GM19372 (cell line): ENCODE measurements around the gene USP6.
"Not testable (repeated sequence)": the region's sequence is repeated elsewhere in the genome, so short reads cannot be mapped to it uniquely, and the experiment has no call there.

Source experiments
- ATAC-seq: cut with Tn5 transposase; IDR thresholded peaks from one replicate; pipeline ENCODE4 v1.9.1; 2021; ENCODE audit warnings: mild to moderate bottlenecking, low read depth, moderate library complexity; ENCODE audit not compliant: unreplicated experiment

Gene USP6

DNA sequence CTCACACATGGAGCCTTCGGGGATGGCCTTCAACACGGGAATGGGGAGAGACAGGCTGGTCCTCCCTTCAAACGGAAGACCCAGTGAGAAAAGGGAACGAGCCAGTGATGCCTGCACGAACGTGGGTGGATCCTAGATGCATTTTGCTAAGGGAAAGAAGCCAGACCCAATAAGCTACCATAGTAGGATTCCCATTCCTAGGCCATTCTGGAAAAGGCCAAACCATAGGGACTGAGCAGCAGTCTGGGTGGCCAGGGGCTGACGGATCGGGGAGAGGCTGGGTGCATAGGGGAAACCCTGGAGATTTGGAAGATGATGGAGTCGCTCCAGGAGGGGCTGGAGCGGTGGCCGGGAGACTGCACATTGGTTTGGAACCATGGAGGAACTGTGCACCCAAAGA, 18.7 kb downstream of the USP6 start:
- not testable (repeated sequence) for ATAC-seq

DNA sequence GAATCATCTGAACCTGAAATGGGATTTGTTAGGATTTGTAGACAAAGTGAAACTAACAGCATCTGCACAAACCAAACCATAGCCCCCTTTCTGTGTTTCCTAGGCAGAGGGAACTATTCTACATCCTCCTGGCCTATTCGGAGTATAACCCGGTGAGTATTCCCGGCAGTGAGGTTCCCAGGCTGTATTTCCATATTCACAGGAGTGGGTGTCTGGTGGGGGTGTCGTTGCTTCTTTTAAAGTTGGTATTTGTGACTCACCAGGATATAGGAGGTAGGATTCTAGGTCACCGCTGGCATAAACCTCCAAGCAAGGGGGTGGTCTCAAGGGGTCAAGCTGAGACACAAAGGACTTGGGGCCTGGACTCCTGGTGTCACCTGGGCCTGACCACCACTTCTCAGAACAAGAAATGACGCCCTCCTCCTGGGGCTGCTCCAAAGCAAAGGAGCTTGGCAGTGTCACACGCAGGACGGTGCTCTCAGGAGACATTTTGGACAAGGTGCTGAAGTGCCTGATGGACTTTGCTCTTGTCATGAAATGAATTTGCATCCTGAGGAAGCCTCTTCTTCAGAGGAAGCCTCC, 19.4 kb downstream of the USP6 start:
- not testable (repeated sequence) for ATAC-seq

DNA sequence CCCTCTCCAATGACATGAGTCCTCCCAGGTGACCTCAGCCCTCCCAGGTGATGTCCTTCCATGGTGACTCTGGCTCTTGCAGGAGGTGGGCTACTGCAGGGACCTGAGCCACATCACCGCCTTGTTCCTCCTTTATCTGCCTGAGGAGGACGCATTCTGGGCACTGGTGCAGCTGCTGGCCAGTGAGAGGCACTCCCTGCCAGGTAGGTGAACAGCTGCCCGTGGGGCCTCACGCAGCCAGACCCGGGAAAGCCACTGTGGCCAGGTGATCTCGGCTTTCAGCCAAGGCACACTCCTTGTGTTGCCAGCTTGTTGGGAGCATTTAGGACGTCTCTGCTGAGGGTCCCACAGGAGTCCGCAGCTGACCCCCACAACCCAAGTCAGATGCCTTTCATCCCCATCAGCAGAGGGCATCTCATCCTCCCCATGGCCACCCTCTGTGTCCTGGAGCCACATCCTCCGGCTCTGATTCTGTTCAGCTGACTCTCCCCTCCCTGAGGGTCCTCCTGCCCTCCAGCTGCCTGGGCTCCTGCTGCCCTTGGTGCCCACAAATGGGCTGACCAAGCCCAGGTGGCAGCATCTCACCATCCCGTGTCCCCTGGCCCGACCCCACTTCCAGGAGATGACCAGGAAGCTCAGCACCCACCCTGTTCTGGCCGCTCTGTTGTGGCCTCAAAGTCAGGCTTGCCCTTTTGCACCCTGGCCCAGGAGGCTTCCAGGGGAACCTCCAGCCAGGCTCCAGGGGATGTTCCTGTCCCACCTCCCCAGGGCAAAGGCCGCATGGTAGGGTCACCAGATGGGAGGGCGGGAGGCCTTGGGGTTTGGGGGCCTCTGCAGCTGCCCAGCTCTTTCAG, 20.1 kb downstream of the USP6 start:
- no peak for ATAC-seq

DNA sequence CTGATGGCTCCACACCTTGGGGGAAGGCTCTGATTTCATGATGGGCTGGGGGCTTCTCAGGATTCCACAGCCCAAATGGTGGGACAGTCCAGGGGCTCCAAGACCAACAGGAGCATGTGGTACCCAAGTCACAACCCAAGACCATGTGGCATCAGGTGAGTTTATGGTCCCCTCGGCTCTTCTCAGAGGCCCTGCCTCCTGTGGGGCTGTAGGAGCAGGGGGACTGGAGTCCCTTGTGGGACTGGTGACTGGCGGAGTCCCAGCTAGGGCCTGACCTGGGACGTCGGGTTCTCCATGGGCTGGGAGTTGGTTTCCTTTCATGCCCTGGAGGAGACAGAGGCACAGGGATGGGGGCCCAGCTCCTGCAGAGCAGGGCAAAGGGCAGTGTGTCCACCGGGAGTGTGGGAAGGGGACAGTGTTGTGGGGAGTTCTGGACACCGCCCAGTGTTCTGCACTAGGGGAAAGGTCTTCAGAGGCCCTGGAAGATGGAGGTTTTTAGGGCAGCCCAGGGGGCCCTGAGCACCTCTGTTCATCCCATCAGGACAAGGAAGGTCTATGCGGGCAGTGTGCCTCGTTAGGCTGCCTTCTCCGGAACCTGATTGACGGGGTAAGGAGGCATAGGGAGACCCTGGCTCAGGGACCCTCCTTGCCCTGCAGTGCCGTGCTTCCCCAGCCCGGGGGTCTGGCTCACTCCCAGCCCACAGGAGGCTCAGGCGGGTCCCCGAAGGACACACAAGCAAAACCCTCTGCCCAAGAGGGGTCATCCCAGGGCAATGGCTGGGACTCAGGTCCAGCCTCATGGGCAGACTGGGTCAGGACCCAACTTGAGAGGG, 21.0 kb downstream of the USP6 start:
- ATAC-seq: not testable (repeated sequence)

DNA sequence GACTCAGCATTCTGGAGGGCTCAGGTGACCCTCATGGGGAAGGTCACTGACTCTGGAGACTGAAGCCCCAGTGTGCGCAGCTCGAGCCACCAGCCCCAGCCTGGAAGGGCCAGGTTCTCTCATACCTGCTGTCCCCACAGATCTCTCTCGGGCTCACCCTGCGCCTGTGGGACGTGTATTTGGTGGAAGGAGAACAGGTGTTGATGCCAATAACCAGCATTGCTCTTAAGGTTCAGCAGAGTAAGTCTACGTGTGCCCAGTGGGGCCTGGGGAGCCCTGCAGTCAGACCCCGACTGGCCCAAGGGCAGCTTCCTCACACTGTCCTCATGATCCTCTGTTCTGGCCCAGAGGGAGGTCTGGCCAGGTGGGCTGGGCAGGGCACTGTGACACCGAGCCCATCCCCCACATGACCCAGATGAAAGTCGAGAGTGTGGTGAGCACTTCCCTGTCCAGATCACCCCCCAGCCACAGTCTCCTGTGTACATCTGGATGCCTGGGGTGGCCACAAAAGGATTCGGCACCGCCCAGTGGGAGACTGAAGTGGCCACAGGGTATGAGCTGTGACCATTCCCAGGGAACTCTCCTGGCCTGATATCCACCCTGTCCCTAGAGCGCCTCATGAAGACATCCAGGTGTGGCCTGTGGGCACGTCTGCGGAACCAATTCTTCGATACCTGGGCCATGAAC, 21.8 kb downstream of the USP6 start:
- not testable (repeated sequence) for ATAC-seq

DNA sequence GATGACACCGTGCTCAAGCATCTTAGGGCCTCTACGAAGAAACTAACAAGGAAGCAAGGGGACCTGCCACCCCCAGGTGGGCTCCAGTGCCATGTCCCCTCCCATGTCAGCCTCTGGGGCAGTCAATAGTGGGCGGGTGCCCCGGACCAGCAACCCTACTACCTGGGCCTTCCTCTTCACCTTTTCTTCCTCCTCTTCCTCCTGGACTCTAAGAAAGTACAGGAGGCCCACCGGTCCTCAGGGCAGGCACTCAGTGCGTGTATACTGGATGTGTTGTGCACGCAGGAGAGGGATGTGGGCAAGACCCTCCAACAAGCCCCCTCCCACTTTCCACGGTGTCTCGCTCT, 22.3 kb downstream of the USP6 start:
- not testable (repeated sequence) for ATAC-seq

DNA sequence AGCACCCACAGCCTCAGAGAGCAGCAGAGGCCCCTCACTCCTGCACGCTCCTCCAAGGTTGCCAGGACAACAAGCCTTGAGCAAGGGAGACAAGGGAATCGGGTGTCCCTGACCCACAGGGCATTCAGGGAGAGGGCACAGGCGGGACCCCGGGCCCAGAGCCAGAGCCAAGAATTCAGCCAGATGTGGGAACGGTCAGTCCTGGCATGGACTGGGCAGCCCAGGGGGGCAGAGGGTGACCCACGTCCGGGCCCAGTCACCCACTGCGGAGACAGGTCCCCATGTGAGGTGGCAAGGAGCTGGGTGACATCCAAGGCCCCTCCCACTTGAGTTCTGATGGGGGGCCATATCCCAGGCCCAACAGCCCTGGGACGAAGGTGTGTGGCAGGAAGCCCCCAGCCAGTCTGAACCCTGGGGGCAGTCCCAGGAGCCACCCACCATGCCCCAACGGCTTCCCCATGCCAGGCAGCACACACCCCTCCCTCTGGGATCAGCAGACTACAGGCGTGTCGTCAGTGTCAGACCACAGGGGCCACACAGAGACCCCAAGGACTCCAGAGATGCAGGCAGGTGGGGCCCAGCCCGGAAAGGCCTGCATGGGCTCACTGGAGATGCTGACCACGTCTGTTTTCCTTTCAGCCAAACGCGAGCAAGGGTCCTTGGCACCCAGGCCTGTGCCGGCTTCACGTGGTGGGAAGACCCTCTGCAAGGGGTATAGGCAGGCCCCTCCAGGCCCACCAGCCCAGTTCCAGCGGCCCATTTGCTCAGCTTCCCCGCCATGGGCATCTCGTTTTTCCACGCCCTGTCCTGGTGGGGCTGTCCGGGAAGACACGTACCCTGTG, 23.0 kb downstream of the USP6 start:
- no peak for ATAC-seq

DNA sequence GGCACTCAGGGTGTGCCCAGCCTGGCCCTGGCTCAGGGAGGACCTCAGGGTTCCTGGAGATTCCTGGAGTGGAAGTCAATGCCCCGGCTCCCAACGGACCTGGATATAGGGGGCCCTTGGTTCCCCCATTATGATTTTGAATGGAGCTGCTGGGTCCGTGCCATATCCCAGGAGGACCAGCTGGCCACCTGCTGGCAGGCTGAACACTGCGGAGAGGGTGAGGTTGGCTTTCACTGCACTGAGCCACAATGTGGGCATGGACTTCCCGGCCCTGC, 23.6 kb downstream of the USP6 start:
- ATAC-seq: no peak

DNA sequence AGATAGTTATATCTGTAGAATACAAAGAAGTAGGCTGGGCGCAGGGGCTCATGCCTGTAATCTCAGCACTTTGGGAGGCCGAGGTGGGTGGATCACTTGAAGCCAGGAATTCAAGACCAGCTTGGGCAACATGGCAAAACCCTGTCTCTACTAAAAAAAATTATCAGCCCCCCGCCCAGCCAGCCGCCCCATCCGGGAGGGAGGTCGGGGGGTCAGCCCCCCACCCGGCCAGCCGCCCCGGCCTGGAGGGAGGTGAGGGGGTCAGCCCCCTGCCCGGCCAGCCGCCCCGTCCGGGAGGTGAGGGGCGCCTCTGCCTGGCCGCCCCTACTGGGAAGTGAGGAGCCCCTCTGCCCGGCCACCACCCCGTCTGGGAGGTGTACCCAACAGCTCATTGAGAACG, 27.0 kb downstream of the USP6 start:
- not testable (repeated sequence) for ATAC-seq

DNA sequence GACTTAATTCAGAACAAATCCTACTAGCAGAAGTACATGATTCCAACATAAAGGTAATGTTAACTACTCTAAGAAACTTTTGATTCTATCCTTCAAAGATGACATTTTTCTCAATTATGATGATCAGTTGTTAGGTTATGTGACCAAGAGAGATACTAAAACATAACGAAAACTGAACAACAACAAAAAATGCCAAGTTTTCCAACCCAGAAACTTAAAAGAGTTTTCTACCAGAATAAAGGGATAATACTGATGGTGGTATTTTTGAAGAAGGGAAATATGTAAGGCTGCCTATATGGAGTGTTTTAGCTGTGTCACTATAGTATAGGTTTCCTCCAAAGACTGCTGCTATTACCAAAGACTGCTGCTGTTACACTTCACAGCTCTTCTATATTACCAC, 30.3 kb downstream of the USP6 start:
- not testable (repeated sequence) for ATAC-seq

DNA sequence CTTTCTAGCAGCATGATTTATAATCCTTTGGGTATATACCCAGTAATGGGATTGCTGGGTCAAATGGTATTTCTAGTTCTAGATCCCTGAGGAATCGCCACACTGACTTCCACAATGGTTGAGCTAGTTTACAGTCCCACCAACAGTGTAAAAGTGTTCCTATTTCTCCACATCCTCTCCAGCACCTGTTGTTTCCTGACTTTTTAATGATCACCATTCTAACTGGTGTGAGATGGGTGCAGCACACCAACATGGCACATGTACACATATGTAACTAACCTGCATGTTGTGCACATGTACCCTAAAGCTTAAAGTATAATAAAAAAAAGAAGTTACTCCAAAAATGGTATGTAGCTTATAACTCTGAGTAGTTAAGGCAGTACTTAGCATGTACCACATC, 44.9 kb downstream of the USP6 start:
- not testable (repeated sequence) for ATAC-seq

DNA sequence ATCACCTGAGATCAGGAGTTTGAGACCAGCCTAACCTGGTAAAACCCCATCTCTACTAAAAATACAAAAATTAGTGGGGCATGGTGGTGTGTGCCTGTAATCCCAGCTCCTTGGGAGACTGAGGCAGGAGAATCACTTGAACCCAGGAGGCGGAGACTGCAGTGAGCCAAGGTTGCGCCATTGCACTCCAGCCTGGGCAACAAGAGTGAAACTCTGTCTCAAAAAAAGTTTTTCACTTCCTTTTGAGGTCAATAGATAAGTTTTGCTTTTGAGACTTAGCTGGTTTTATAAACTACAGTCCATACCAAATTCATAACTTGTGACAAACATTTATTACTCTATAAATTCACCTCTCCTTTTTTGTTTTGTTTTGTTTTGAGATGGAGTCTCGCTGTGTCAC, 46.0 kb downstream of the USP6 start:
- ATAC-seq: not testable (repeated sequence)

DNA sequence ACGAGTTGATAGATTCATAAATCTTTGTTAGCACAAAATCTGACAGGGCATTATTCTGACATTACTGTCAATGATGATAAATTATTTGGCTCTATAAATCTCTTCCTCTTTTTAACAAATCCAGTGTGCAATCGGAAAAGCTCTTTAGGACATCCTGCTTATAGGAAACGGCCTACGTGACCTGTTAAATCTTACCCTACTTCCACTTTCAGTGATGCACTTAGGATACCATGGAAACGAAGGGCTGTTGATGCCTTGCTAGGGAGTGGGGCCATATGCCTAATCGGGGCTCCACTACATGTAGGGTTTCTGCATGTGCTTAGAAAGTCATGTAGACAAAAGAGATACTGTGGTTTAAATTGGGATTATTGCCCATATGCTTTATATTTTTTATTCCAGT, 48.6 kb downstream of the USP6 start:
- ATAC-seq: no peak

DNA sequence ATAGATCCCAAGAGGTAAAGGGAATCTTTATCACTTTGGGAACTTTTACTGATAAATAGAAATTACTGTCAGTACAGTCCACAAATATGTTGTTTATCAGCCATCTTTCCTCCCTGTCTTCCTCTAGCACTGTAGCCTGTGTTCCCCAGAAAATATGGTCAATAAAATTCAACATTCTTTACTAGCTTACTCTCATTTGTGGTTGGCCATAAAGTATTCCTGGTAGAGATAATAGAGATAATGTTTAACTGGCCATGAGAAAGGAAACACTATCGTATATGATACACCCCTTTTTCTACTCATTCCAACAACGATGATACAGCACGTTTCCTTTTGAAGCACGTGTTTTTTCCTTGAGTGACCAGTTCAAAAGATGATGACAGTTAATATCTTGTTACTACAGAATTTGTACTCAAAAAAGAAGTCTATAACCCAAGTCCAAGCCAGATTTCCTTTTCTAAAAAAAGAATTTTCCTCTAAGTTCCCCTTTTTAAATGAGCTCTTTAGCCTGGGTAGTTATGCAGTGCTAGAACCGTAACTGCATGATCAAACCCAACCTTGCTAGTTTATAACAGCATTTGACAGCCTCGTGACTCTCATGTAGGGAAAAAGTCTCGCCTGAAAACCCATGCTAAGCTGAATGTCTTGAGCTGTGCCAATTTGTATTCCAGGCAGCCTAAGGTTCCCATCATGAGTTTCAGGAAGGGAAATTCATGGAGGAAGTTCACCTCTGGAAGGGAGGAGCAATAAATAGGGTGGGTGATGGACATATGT, 50.1 kb downstream of the USP6 start:
- not testable (repeated sequence) for ATAC-seq

DNA sequence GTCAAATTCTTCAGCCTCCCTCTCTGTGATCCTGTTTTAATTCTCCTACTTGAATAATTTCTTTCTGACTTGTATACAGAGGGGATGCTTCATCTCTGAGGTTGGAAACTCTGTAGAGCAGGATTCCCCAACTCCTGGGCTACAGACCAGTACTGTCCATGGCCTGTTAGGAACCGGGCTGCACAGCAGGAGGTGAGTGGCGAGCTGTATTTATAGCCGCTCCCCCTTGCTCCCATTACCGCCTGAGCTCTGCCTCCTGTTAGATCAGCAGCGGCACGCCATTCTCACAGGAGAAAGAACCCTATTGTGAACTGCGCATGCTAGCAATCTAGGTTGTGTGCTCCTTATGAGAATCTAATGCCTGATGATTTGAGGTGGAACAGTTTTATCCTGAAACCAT, 59.2 kb downstream of the USP6 start:
- not testable (repeated sequence) for ATAC-seq

DNA sequence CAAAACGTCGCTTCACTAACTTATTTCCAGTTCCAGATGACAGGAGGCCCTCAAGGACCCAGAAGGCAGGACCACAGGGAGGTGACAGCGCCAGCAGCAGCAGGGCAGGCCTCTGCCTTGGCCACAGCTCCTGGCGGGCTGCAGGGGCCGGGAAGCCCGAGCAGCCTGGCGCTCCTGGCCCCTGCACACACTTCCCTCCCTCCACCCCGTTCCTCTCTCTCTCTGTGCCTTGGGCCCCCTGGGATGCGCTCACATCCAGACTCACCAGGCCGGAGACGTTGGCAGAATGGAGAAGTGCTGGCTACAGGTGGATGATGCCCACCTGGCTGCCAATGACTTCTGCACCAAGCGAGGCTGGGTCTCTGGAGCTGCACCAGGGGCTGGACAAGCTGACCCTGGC, 63.2 kb downstream of the USP6 start:
- no peak for ATAC-seq

DNA sequence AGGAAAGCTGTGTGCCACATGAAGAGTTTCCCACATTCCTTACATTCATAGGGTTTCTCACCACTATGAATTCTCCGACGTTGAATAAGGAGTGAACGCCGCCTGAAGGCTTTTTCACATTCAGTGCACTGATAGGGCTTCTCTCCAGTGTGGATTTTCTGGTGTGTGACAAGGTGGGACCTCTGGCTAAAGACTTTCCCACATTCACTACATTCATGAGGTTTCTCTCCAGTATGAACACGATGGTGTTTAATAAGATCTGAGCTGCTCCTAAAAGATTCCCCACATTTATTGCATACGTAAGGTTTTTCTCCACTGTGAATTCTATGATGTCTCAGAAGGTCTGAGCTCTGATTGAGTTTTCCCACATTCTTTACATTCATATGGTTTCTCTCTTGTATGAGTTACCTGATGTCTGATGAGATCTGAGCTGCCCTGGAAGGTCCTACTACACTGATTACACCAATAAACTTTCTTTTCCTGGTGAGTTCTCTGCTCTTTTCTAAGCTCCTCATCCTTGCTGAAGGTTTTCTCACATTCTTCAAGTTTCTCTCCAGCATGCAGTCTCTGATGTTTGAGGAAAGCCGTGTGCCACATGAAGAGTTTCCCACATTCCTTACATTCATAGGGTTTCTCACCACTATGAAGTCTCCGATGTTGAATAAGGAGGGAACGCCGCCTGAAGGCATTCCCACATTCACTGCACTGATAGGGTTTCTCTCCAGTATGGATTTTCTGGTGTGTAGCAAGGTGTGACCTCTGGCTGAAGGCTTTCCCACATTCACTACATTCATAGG, 65.9 kb downstream of the USP6 start:
- ATAC-seq: no peak

DNA sequence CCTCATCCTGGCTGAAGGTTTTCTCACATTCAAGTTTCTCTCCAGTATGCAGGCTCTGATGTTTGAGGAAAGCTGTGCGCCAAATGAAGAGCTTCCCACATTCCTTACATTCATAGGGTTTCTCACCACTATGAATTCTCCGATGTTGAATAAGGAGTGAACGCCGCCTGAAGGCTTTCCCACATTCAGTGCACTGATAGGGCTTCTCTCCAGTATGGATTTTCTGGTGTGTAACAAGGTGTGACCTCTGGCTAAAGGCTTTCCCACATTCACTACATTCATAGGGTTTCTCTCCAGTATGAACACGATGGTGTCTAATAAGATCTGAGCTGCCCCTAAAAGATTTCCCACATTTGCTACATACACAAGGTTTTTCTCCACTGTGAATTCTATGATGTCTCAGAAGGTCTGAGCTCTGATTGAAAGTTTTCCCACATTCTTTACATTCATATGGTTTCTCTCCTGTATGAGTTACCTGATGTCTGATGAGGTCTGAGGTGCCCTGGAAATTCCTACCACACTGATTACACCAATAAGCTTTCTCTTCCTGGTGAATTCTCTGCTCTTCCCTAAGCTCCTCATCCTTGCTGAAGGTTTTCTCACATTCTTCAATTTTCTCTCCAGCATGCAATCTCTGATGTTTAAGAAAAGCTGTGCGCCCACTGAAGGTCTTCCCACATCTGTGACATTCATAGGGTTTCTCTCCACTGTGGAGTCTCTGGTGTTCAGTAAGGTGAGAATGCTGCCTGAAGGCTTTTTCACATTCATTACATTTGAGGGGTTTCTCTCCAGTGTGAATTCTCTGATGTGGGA, 67.0 kb downstream of the USP6 start:
- ATAC-seq: no peak
